HepG2 (cell line): Measurements from ENCODE around the gene ENHO. TPM values are rescaled to one million over a fixed set of nuclear protein-coding genes. Genes with fewer than 3 reads are reported as not detected.

ENCODE experiments used
- BRCA1 ChIP-seq: sonication (generic); formaldehyde crosslinking; IDR thresholded peaks from 2 replicates; pipeline ENCODE4 v1.4.0; 2020; ENCODE audit warnings: missing genetic modification reagents
- CBX1 ChIP-seq: IDR thresholded peaks from one replicate; pipeline ENCODE4 v1.6.1; 2016; ENCODE audit warnings: antibody characterized with exemption, low read depth
- DRAP1 ChIP-seq: IDR thresholded peaks from 2 replicates; pipeline ENCODE4 v1.6.1; 2016; ENCODE audit warnings: missing genetic modification reagents, missing compliant biosample characterization
- FOXO4 ChIP-seq: sonication (generic); formaldehyde crosslinking; conservative IDR thresholded peaks from 2 replicates; pipeline ENCODE4 v1.8.1; 2023; ENCODE audit warnings: missing genetic modification reagents
- LRRFIP1 ChIP-seq: sonication (generic); formaldehyde crosslinking; conservative IDR thresholded peaks from 2 replicates; pipeline ENCODE4 v1.4.0; 2020; ENCODE audit warnings: missing genetic modification reagents
- NCOA1 ChIP-seq: sonication (generic); formaldehyde crosslinking; IDR thresholded peaks from 2 replicates; pipeline ENCODE4 v1.9.0; 2021; ENCODE audit warnings: missing genetic modification reagents
- PLSCR1 ChIP-seq: sonication (generic); formaldehyde crosslinking; IDR thresholded peaks from 2 replicates; pipeline ENCODE4 v1.5.0; 2020; ENCODE audit warnings: missing genetic modification reagents, mild to moderate bottlenecking, borderline replicate concordance
- POLR2G ChIP-seq: fragments of 200-400 bp; formaldehyde crosslinking; IDR thresholded peaks from 2 replicates; pipeline ENCODE4 v1.6.1; 2018; ENCODE audit warnings: mild to moderate bottlenecking, low read depth, low read length, moderate library complexity
- PREB ChIP-seq: sonication (generic); formaldehyde crosslinking; IDR thresholded peaks from 2 replicates; pipeline ENCODE4 v1.4.0; 2020; ENCODE audit warnings: missing genetic modification reagents
- SRSF4 ChIP-seq: fragments of 200-400 bp; formaldehyde crosslinking; IDR thresholded peaks from one replicate; pipeline ENCODE4 v1.6.1; 2018; ENCODE audit warnings: mild to moderate bottlenecking, low read depth, low read length, moderate library complexity; ENCODE audit not compliant: poor library complexity, severe bottlenecking
- TBX2 ChIP-seq: sonication (generic); formaldehyde crosslinking; IDR thresholded peaks from 2 replicates; pipeline ENCODE4 v1.5.0; 2020; ENCODE audit warnings: missing genetic modification reagents, mild to moderate bottlenecking, borderline replicate concordance
- TCF12 ChIP-seq, 2 experiments: fragments of 450-650 bp in 1 of 2; sonication (generic) in 1 of 2; formaldehyde crosslinking in 1 of 2; IDR thresholded peaks; 2 replicates each; pipeline versions ENCODE4 v1.6.1 to v1.8.0; 2017 to 2022; ENCODE audit warnings: antibody characterized with exemption in 1 of 2, mild to moderate bottlenecking in 1 of 2, missing genetic modification reagents in 1 of 2, moderate library complexity in 1 of 2
- ZBTB7A ChIP-seq: sonication (generic); formaldehyde crosslinking; IDR thresholded peaks from 2 replicates; pipeline ENCODE4 v1.8.0; 2022; ENCODE audit warnings: mild to moderate bottlenecking, missing genetic modification reagents
- ZFP82 ChIP-seq: sonication (generic); formaldehyde crosslinking; IDR thresholded peaks from 2 replicates; pipeline ENCODE4 v1.5.1; 2020; ENCODE audit warnings: mild to moderate bottlenecking, missing genetic modification reagents, borderline replicate concordance
- ZNF101 ChIP-seq: sonication (generic); formaldehyde crosslinking; IDR thresholded peaks from 2 replicates; pipeline ENCODE4 v1.4.0; 2020; ENCODE audit warnings: mild to moderate bottlenecking, low read depth, missing genetic modification reagents, borderline replicate concordance
- ZNF18 ChIP-seq: sonication (generic); formaldehyde crosslinking; IDR thresholded peaks from 2 replicates; pipeline ENCODE4 v1.8.0; 2022; ENCODE audit warnings: mild to moderate bottlenecking, missing genetic modification reagents; ENCODE audit not compliant: insufficient replicate concordance
- ZNF580 ChIP-seq: IDR thresholded peaks from 2 replicates; pipeline ENCODE4 v1.6.1; 2016; ENCODE audit warnings: low read depth, borderline replicate concordance
- ZNF816 ChIP-seq: sonication (generic); formaldehyde crosslinking; IDR thresholded peaks from 2 replicates; pipeline ENCODE4 v1.8.0; 2022; ENCODE audit warnings: missing genetic modification reagents, mild to moderate bottlenecking, borderline replicate concordance
- polyA plus RNA-seq, 8 experiments: library from polyadenylated mRNA; depleted of rRNA in 3 of 8; stranded (reverse) in 7 of 8; unstranded in 1 of 8; fragments of >200 nt; fragmentation: Illumina TruSeq in 4 of 8; extraction: Trizol in 4 of 8; gene quantifications; 2 replicates each; pipeline versions ENCODE4 v1.2.1 to v1.2.3, GENCODE V29; 2011 to 2016; ENCODE audit warnings: low read depth in 4 of 8, missing spikeins in 1 of 8, mixed read lengths in 1 of 8; ENCODE audit not compliant: insufficient read depth in 1 of 8
- total RNA-seq, 5 experiments: library from RNA; depleted of rRNA; stranded (reverse); fragments of >200 nt; fragmentation: Illumina TruSeq; extraction: Trizol; gene quantifications; 2 replicates each; pipeline ENCODE4 v1.2.3, GENCODE V29; 2016; ENCODE audit warnings: low read depth in 1 of 5

Gene ENHO
- total and polyA plus RNA-seq, 2 of the 13 experiments (the other 11 are each of a cell fraction or from before 2014, with no cell fraction given) = 0.08 to 0.60 TPM

GRCh38 chr9:34522971-34523797 lies at the start of gene ENHO (continued):
- TF ChIP-seq PREB (CRISPR knock-in tag) = no peak
- no peak for TF ChIP-seq ZNF816
- TF ChIP-seq TBX2 (CRISPR knock-in tag) = 0 out of 2 replicates have a peak, but pooled peaks have one; percentile 37
- TF ChIP-seq ZNF580 = no peak
- TF ChIP-seq SRSF4 = no peak
- TF ChIP-seq ZNF101 (CRISPR knock-in tag) = no peak
- TF ChIP-seq POLR2G = no peak
- TF ChIP-seq PLSCR1 (CRISPR knock-in tag) = no peak
- TF ChIP-seq BRCA1 (CRISPR knock-in tag) = no peak
- no peak for TF ChIP-seq FOXO4 (CRISPR knock-in tag)
- no peak for TF ChIP-seq CBX1
- TF ChIP-seq NCOA1 = no peak
- TF ChIP-seq ZFP82 (CRISPR knock-in tag) = no peak
- no peak for TF ChIP-seq TCF12 (IDR thresholded peaks at IDR 0.05)
- no peak for TF ChIP-seq TCF12 (CRISPR knock-in tag; IDR thresholded peaks at IDR 0.05)
- 0 out of 2 replicates have a peak, but pooled peaks have one; percentile 25 for TF ChIP-seq DRAP1
- TF ChIP-seq ZNF18 = no peak
- no peak for TF ChIP-seq ZBTB7A (CRISPR knock-in tag)
- TF ChIP-seq LRRFIP1 = no peak
